Right atrium auricular region (tissue), 2 donors: ENCODE measurements around the gene WDR5. TPM values are rescaled to one million over a fixed set of nuclear protein-coding genes. Genes with fewer than 3 reads are reported as not detected.

Experiments used
- DNase-seq: peaks from one replicate; pipeline ENCODE4 v3.0.0-alpha.2; 2019; ENCODE audit warnings: low spot score
- H3K27ac ChIP-seq, 2 donors: fragments of 200-600 bp; sonication (generic); 1 replicate in 1 of 2; 2 replicates in 1 of 2; pipeline ENCODE4 v1.5.1; 2016 to 2019
- H3K27me3 ChIP-seq, 2 donors: fragments of 200-600 bp; sonication (generic); one replicate each; pipeline versions ENCODE4 v1.5.1 to v1.6.0; 2017 to 2019
- H3K36me3 ChIP-seq: fragments of 200-600 bp; sonication (generic); one replicate; pipeline ENCODE4 v1.5.1; 2016
- H3K4me1 ChIP-seq, 2 donors: fragments of 200-600 bp; sonication (generic); one replicate each; pipeline versions ENCODE4 v1.5.1 to v1.6.0; 2017 to 2019
- H3K4me3 ChIP-seq, 2 donors: fragments of 200-600 bp; sonication (generic); 1 replicate in 1 of 2; 2 replicates in 1 of 2; pipeline ENCODE4 v1.5.1; 2017 to 2019; ENCODE audit warnings: mild to moderate bottlenecking in 1 of 2, moderate library complexity in 1 of 2
- H3K9me3 ChIP-seq, 2 donors: fragments of 200-600 bp; sonication (generic); one replicate each; pipeline ENCODE4 v1.5.1; 2019
- total RNA-seq, 2 donors: library from RNA; depleted of rRNA; stranded (reverse); fragments of >200 nt; gene quantifications; one replicate each; pipeline ENCODE4 v1.1.0, GENCODE V29; 2016
- TF ChIP-seq, protein P1 (sequence below), 2 donors: fragments of 200-600 bp; sonication (generic); IDR thresholded peaks; one replicate each; pipeline ENCODE4 v1.5.1; 2019; ENCODE audit warnings: antibody characterized with exemption in 2 of 2

WDR5 gene
- total RNA-seq, 2 donors from 2014 or later: 14.1 to 17.5 TPM

DNA sequence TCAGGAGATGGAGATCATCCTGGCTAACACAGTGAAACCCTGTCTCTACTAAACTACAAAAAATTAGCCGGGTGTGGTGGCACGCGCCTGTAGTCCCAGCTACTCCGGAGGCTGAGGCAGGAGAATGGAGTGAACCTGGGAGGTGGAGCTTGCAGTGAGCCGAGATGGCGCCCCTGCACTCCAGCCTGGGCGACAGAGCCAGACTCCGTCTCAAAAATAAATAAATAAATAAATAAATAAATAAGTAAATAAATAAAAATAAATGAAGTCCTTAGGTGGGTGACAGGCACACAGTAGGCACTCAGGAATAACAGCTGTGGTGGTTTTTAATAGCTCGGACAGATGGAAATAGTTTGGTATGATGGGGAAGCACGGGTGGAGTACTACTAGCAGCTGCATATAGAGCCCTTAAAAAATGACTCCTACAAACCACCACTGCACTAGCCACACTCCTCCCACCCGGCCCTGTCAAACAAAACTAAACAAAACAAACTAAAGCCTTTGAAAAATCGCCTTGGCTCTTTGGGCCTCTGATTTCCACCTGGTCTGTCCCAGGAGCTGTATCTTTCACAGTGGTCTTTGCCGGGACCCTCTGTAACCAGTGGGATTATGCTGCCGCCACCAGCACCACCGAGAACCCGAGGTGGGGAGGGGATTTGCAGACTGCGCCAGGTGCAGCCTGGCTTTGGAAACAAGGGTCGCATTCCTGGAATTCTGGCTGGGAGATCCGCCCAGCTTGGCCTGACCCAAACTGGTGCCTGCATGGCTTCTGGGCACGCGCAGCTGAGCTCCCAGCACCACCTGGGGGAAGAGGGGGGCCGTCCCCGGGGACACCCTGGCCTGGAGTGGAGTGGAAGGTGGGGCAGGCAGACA lies 5.1 kb upstream of the WDR5 start:
- H3K27ac ChIP-seq: peak overlapping the region in 1 of 2 donors; percentile 72
- no peaks in the 10 kb centered on the region for H3K9me3 ChIP-seq
- H3K36me3 ChIP-seq: no peaks in the 10 kb centered on the region
- peaks cover 0 to 19% of the 10 kb centered on the region in 2 donors for H3K4me1 ChIP-seq
- no peak for DNase-seq
- TF ChIP-seq, protein P1, sequence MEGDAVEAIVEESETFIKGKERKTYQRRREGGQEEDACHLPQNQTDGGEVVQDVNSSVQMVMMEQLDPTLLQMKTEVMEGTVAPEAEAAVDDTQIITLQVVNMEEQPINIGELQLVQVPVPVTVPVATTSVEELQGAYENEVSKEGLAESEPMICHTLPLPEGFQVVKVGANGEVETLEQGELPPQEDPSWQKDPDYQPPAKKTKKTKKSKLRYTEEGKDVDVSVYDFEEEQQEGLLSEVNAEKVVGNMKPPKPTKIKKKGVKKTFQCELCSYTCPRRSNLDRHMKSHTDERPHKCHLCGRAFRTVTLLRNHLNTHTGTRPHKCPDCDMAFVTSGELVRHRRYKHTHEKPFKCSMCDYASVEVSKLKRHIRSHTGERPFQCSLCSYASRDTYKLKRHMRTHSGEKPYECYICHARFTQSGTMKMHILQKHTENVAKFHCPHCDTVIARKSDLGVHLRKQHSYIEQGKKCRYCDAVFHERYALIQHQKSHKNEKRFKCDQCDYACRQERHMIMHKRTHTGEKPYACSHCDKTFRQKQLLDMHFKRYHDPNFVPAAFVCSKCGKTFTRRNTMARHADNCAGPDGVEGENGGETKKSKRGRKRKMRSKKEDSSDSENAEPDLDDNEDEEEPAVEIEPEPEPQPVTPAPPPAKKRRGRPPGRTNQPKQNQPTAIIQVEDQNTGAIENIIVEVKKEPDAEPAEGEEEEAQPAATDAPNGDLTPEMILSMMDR (IDR thresholded peaks at IDR 0.05): no peak
- peak overlapping the region in 1 of 2 donors; percentile 13 for H3K4me3 ChIP-seq
- H3K27me3 ChIP-seq: no peaks in the 10 kb centered on the region

DNA sequence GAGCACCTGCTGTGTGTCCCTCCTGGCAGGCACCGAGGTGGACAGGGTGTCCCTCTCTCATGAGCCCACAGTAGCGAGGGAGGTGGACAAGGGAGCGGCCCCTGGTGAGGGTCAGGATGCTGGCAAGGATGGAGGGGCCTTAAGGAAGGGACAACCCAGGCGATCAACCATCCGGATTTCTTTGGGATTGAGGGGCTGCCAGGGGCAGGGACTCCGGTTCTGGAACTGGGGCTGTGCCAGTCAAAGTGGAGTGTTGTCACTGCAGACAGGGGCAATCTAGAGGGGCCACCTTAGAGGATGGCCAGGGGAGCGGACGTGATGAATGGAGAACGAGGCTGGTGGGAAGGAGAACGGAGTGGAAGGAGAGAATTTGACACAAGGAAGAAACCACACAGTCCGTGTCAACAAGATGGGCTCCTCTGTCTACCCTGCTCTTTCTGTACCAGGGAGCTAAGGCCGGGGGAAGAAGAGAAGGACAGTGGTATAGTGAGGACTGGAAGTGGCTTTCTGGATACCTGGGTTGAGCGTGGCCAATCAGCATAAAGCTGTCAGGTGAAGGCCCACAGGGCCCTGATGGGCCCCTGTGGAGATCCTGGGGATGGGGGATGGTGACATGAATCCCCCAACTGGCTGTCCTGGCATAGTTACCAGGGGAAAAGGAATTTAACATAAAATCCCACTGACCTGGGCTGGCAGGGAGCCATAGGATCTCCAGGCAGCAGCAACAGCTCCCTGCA lies 4.2 kb upstream of the WDR5 start:
- Histone ChIP-seq H3K4me1 (peaks cover 0 to 22% of the 10 kb centered on the region in 2 donors), H3K4me3 (no peak overlapping the region), H3K9me3 (no peaks in the 10 kb centered on the region), H3K27me3 (no peaks in the 10 kb centered on the region), H3K27ac (peak overlapping the region in 1 of 2 donors; percentile 72), H3K36me3 (no peaks in the 10 kb centered on the region)
- no peak for DNase-seq
- TF ChIP-seq, protein P1 (IDR thresholded peaks at IDR 0.05): no peak

DNA sequence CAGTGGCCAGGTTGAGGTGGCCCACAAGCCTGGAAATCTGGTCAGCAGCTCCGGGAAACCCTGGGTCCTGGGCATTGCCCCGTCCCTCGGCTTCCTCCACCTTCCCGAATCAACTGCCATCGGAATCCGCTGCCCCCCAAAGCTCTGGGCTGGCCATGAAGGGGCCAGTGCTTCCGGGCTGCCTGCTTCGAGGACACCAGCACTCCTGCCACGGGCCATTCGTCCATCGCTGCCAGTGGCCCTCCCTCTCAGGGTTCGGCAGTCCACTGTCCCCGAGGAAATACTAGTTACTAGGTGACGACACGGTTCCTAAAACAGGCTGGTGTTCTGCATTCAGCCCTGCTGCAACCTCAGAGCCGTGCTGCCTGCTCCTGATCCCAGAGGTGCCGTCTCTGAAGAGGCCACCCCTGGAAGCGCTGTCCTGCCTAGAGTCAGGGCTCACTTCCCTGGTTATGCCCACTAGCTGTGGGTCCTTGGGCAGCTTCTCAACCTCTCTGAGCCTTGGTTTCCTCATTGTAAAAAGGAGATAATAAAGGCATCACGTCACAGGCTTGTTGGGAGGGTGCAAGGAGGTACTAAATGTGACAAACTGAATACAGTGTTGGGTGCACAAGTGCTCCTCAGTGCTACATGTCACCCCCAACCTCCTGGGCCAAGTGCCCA lies 3.5 kb upstream of the WDR5 start:
- Histone ChIP-seq H3K27ac (no peak overlapping the region), H3K27me3 (no peaks in the 10 kb centered on the region), H3K4me1 (peaks cover 0 to 29% of the 10 kb centered on the region in 2 donors), H3K36me3 (no peaks in the 10 kb centered on the region), H3K9me3 (no peaks in the 10 kb centered on the region), H3K4me3 (no peak overlapping the region)
- TF ChIP-seq, protein P1 (IDR thresholded peaks at IDR 0.05): no peak
- DNase-seq: no peak

DNA sequence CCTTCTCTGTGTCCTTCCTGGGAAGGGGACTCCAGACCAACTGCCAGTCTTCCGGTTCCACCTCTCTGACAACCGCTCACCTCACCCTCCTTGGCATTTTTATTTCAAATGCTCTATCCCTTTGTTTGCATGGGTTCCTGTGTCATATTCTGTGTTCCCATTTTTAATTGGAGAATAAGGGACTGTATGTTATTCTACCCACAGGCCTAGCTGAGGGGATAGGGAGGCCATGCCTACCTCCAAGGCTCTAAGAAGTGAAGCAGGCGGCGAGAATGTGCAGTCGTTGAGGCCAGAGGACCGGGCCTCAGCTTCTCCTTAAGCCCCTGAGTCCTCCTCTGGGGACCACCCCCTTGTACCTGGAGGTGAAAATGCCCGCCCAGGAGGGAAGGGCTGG lies 936 bp upstream of the WDR5 start:
- Histone ChIP-seq H3K9me3 (no peaks in the 10 kb centered on the region), H3K36me3 (peaks cover 3% of the 10 kb centered on the region), H3K27ac (peak overlapping the region; percentile 90 to 95), H3K4me3 (peak overlapping the region; percentile 88 to 98), H3K4me1 (peaks cover 0 to 52% of the 10 kb centered on the region in 2 donors), H3K27me3 (no peaks in the 10 kb centered on the region)
- TF ChIP-seq, protein P1 (IDR thresholded peaks at IDR 0.05): no peak
- no peak for DNase-seq

DNA sequence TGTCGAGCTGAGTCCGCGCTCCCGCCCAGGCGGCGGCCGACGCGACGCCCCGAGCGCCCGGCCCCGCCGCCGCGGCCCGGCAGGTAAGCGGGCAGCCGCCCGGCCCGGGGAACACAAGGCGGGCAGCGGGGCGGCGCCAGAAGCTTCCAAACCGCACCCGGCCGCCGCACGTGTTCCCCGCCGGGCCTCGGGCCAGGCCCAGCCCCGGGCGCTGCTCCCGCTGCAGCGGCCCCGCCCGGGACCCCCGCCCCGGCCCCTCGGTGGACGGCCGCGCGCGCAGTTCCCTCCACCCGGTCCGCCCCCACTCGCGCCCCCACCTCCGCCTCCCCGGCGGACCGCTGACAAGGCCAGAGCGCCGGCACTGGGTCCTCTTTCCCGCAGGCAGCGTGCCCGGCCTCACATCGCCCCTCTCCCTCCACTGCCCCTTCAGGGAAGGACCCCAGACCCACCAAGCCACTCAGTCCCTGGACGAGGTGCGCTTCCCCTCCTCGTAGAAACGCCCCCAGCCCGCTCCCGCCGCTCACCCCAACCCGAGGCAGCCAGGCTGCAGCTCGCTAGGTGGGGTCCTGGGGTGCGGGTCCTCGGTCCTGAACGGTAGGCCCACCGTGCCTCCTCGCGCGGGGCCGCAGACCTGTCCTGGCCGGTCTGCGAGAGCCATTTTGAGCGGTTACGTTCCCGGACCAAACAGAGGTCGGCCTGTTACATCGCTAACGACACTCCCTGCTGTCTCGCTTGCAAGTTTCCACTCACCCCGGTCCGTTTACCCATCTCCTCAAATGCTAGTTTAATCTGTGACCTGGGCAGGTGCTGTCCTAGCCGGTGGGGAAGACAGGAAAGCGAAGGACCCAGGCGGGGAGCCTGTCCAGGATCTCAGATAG lies 475 bp downstream of the WDR5 start:
- no peak for DNase-seq
- peak overlapping the region; percentile 88 to 98 for H3K4me3 ChIP-seq
- TF ChIP-seq, protein P1 (IDR thresholded peaks at IDR 0.05): no peak
- H3K27me3 ChIP-seq: no peaks in the 10 kb centered on the region
- peaks cover 0 to 46% of the 10 kb centered on the region in 2 donors for H3K4me1 ChIP-seq
- peaks cover 17% of the 10 kb centered on the region for H3K36me3 ChIP-seq
- H3K9me3 ChIP-seq: no peaks in the 10 kb centered on the region
- H3K27ac ChIP-seq: peak overlapping the region in 1 of 2 donors; percentile 48
